ENCODE measurements around the gene ANKRD45.
"Not testable (repeated sequence)": the region's sequence is repeated elsewhere in the genome, so short reads cannot be mapped to it uniquely, and the experiment has no call there.

Gene ANKRD45

DNA sequence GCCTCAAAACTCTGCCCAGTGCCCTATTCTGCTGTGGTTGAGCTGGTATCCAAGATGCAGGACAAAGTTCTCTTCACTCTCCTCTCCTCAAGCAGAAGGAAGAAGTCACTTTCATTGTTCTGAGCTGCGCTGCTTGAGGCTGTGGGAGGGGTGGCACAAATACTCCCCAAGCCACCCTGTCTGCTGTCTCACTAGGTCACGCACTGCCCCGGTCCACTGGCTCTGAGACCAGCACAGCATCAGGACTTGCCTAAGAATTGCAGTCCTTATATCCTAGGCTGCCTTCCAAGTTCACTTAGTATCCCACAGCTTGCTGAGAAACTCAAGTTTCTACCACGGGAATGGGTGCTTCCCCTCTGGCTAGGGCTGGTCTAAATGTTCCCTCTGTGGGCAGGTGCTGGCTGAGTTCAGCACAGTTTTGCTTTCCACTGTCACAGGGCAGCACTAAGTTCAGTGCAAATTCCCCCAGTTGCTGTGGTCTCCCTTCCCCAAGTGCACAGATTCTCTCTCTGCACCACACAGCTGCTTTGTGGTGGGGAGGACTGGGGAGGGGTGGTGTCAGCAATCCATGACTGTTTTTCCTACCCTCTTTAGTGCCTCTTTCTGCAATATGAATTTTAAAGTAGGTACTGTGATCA is 99.2 kb downstream of the ANKRD45 start:
- no peak for DNase-seq

DNA sequence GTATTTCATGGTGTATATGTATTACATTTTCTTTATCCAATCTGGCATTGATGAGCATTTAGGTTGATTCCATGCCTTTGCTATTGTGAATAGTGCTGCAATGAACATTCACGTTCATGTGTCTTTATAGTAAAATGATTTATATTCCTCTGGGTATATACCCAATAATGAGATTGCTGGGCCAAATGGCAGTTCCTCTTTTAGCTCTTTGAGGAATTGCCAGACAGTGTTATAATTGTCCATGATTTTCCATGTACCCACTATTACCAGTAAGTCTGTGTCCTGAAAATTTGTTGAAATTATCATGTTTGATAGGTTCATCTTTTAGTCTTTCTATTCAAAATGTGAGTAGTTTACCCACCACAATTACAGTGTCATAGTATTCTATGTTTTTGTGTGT is 101.2 kb downstream of the ANKRD45 start:
- no peak for DNase-seq

- not testable (repeated sequence) for DNase-seq
Observed at GRCh38 chr1:173563846-173564245, 105.8 kb downstream of the ANKRD45 start.

DNA sequence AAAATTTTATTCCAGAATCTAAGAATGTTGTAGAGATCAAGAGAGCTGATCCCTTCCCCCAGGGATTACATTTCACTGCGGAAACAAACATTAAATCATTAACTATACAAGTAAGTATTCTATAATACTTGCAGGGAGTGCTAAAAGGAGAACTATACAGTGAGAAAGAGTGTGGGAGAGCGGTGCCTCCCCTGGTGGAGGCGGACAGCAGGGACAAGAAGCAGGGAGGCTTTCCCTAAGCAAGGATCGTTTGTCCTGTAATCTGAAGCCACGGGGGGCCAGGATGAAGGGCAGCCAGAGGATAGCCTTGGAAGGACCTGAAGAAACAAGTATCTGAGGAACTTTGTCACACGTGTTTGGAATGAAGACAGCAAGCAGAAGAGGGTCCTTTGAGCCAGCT is 106.8 kb downstream of the ANKRD45 start:
- DNase-seq = no peak

- no peak for DNase-seq
Observed at GRCh38 chr1:173561263-173561662, 108.4 kb downstream of the ANKRD45 start.

DNA sequence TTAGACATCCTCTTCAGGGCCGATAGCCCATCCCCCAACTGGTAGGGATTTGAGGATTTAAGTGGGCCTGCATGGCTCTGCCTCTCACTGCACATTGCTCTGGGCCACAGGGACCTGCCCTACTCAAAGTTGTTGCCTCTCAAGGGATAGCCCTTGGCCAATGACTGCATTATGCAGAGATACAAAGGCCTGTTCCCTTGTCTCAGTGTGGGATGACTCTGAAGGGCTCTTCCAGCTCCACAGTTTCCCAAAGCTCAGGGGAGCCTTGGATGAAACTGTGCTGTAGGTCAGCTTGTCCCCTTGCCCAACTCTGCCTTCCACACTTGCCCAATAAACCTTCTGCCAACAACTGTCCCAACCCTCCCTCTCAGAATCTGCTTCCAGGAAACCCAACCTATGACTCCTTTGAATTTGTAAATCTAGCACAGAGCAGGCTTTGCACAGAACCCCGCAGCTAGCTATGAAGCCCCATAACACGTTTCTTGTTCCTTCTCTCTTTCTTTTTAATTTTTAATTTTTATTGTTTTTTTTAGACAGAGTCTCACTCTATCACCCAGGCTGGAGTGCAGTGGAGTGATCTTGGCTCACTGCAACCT is 109.3 kb downstream of the ANKRD45 start:
- no peak for DNase-seq
